Lower leg skin (tissue), 3 donors: Measurements from ENCODE around the gene HAX1.

Experiments
- CTCF ChIP-seq, 3 donors: fragments of 450-650 bp; IDR thresholded peaks; one replicate each; pipeline ENCODE4 v1.5.1; 2016; ENCODE audit warnings: antibody characterized with exemption in 3 of 3, mild to moderate bottlenecking in 3 of 3, moderate library complexity in 2 of 3
- POLR2A ChIP-seq, 2 donors: fragments of 450-650 bp; IDR thresholded peaks; one replicate each; pipeline ENCODE4 v1.6.1; 2016 to 2017; ENCODE audit warnings: antibody characterized with exemption in 2 of 2, mild to moderate bottlenecking in 1 of 2, moderate library complexity in 1 of 2

- TF ChIP-seq POLR2A (IDR thresholded peaks at IDR 0.05) (no peak), CTCF (IDR thresholded peaks at IDR 0.05) (no peak)
These were observed 23.2 kb downstream of the HAX1 start for GRCh38 chr1:154295408-154296235.
